Tibial nerve (tissue), 3 donors: ENCODE data around the gene SLC35F1.

Source experiments
- POLR2A ChIP-seq, 2 donors: fragments of 450-650 bp; IDR thresholded peaks; one replicate each; pipeline ENCODE4 v1.6.1; 2017; ENCODE audit warnings: antibody characterized with exemption in 2 of 2, mild to moderate bottlenecking in 2 of 2, moderate library complexity in 2 of 2
- TF ChIP-seq, protein P1 (sequence below), 5 experiments: fragments of 200-600 bp in 3 of 5; fragments of 450-650 bp in 2 of 5; sonication (generic) in 3 of 5; IDR thresholded peaks; one replicate each; pipeline ENCODE4 v1.5.1; 2016 to 2019; ENCODE audit warnings: antibody characterized with exemption in 5 of 5, mild to moderate bottlenecking in 3 of 5, moderate library complexity in 2 of 5

DNA sequence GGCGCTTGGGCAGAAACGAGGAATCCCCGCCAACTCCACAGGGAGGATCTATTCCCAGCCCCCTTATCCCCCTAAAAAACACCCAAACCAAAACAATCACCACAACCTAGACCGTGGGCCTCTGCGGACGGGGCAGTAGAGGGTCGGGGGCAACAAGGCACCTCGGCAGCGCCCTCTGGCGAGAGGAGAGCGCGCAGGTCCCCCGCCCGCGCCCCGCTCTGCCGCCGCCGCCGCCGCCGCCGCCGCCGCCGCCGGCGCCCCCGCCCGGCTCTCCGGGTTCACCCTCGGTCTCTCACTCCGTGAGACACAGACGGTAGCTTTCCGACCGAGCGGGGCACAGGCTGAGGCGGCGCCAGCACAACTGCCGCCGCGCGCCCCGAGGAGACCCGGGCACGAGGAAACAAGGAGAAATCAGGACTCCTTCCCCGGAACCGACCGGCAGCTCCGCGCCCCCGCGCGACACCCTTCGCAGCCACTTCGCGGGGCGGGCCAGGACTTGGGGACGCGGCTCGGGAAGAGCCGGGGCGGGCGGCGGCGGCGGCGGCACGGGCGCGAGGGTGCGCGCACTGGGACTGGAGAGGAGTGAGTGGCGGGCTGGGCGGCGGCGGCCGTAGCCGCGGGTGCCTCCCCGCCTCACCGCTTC is at the start of gene SLC35F1:
- TF ChIP-seq, protein P1, sequence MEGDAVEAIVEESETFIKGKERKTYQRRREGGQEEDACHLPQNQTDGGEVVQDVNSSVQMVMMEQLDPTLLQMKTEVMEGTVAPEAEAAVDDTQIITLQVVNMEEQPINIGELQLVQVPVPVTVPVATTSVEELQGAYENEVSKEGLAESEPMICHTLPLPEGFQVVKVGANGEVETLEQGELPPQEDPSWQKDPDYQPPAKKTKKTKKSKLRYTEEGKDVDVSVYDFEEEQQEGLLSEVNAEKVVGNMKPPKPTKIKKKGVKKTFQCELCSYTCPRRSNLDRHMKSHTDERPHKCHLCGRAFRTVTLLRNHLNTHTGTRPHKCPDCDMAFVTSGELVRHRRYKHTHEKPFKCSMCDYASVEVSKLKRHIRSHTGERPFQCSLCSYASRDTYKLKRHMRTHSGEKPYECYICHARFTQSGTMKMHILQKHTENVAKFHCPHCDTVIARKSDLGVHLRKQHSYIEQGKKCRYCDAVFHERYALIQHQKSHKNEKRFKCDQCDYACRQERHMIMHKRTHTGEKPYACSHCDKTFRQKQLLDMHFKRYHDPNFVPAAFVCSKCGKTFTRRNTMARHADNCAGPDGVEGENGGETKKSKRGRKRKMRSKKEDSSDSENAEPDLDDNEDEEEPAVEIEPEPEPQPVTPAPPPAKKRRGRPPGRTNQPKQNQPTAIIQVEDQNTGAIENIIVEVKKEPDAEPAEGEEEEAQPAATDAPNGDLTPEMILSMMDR (IDR thresholded peaks at IDR 0.05): peak in 4 of 5 experiments; percentile 13 to 64 (median 52)
- TF ChIP-seq POLR2A (IDR thresholded peaks at IDR 0.05): no peak
